MM.1S (cell line): ENCODE data around the gene ITM2C.

ENCODE experiments used
- EZH2phosphoT487 ChIP-seq: fragments of 300-600 bp; sonication (generic); IDR thresholded peaks from 2 replicates; pipeline ENCODE4 v1.6.1; 2018; ENCODE audit warnings: antibody characterized with exemption, low read length
- TF ChIP-seq, protein P1 (sequence below): fragments of 300-600 bp; sonication (generic); IDR thresholded peaks from 2 replicates; pipeline ENCODE4 v1.5.1; 2016; ENCODE audit warnings: antibody characterized with exemption, low read length, mixed read lengths

GRCh38 chr2:230889911-230890601 lies 25.3 kb downstream of the ITM2C start:
- TF ChIP-seq, protein P1, sequence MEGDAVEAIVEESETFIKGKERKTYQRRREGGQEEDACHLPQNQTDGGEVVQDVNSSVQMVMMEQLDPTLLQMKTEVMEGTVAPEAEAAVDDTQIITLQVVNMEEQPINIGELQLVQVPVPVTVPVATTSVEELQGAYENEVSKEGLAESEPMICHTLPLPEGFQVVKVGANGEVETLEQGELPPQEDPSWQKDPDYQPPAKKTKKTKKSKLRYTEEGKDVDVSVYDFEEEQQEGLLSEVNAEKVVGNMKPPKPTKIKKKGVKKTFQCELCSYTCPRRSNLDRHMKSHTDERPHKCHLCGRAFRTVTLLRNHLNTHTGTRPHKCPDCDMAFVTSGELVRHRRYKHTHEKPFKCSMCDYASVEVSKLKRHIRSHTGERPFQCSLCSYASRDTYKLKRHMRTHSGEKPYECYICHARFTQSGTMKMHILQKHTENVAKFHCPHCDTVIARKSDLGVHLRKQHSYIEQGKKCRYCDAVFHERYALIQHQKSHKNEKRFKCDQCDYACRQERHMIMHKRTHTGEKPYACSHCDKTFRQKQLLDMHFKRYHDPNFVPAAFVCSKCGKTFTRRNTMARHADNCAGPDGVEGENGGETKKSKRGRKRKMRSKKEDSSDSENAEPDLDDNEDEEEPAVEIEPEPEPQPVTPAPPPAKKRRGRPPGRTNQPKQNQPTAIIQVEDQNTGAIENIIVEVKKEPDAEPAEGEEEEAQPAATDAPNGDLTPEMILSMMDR, result no peak
- TF ChIP-seq EZH2phosphoT487, result no peak
